Measurements from ENCODE around the gene HAO1.

DNA sequence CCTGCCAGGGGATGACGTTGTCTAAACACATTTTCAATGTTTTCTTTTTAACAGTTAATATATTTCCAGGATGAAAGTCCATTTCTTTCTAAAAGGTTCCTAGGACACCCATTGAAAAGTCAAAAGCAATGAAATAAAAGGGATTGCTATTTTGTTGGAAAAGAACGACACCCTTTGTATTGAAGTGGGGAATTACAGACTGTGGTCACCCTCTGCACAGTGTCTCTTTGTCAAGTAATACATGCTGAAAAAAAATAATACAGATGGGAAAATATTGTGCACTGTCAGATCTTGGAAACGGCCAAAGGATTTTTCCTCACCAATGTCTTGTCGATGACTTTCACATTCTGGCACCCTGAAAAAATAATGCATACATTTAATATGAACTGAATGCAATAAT lies 56.9 kb downstream of the HAO1 start:
- TF ChIP-seq POLR2AphosphoS5 (IDR thresholded peaks at IDR 0.05) (no peak), POLR2A (IDR thresholded peaks at IDR 0.05) (no peak)
- TF ChIP-seq, protein P1, sequence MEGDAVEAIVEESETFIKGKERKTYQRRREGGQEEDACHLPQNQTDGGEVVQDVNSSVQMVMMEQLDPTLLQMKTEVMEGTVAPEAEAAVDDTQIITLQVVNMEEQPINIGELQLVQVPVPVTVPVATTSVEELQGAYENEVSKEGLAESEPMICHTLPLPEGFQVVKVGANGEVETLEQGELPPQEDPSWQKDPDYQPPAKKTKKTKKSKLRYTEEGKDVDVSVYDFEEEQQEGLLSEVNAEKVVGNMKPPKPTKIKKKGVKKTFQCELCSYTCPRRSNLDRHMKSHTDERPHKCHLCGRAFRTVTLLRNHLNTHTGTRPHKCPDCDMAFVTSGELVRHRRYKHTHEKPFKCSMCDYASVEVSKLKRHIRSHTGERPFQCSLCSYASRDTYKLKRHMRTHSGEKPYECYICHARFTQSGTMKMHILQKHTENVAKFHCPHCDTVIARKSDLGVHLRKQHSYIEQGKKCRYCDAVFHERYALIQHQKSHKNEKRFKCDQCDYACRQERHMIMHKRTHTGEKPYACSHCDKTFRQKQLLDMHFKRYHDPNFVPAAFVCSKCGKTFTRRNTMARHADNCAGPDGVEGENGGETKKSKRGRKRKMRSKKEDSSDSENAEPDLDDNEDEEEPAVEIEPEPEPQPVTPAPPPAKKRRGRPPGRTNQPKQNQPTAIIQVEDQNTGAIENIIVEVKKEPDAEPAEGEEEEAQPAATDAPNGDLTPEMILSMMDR (IDR thresholded peaks at IDR 0.05), result no peak
